ENCODE measurements around the gene IMPA2. TPM values are rescaled to one million over a fixed set of nuclear protein-coding genes. Genes with fewer than 3 reads are reported as not detected.

The IMPA2 gene
- total and polyA plus RNA-seq, 2 of the 13 experiments (the other 11 are each of a cell fraction or from before 2014, with no cell fraction given), result 37.8 to 71.8 TPM

DNA sequence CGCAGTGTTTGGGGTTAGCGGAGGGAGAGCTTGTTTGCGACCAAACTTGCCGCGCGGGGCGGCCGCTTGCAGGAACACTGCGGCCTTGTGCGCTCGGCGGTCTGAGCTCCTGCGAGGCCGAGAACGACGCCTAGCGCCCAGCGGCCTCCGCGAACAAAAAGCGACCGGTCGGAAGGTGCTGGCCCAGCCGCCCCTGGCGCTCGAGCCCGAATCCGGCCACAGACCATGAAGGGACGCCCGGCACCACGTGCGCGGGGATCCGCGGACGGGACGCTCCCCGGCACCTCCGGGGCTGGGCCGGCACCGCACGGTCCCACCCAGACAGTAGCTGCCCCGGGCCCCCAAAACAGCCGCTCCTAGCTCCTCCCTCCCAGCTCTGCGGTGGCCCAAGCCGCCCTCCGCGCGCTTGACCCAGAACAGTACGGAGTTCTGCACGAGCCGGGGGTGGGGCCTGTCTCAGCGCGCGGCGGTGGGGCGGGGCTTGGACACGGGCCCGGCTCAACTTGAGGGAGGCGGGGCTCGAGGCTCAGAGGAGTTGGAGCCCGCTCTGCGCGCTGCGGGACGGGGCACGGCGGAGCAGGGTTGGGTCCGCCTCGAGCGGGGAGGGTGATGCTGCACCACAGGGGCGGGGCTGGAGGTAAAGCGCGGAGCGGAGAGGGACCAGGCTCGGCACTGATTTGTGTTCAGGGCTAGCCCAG, 664 bp upstream of the IMPA2 start (continued):
- TF ChIP-seq, protein P1, sequence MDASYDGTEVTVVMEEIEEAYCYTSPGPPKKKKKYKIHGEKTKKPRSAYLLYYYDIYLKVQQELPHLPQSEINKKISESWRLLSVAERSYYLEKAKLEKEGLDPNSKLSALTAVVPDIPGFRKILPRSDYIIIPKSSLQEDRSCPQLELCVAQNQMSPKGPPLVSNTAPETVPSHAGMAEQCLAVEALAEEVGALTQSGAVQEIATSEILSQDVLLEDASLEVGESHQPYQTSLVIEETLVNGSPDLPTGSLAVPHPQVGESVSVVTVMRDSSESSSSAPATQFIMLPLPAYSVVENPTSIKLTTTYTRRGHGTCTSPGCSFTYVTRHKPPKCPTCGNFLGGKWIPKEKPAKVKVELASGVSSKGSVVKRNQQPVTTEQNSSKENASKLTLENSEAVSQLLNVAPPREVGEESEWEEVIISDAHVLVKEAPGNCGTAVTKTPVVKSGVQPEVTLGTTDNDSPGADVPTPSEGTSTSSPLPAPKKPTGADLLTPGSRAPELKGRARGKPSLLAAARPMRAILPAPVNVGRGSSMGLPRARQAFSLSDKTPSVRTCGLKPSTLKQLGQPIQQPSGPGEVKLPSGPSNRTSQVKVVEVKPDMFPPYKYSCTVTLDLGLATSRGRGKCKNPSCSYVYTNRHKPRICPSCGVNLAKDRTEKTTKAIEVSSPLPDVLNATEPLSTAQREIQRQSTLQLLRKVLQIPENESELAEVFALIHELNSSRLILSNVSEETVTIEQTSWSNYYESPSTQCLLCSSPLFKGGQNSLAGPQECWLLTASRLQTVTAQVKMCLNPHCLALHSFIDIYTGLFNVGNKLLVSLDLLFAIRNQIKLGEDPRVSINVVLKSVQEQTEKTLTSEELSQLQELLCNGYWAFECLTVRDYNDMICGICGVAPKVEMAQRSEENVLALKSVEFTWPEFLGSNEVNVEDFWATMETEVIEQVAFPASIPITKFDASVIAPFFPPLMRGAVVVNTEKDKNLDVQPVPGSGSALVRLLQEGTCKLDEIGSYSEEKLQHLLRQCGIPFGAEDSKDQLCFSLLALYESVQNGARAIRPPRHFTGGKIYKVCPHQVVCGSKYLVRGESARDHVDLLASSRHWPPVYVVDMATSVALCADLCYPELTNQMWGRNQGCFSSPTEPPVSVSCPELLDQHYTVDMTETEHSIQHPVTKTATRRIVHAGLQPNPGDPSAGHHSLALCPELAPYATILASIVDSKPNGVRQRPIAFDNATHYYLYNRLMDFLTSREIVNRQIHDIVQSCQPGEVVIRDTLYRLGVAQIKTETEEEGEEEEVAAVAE (CRISPR knock-in tag; IDR thresholded peaks at IDR 0.05; ENCODE audit: borderline replicate concordance), result 0 out of 2 replicates have a peak, but pooled peaks have one; percentile 67
- TF ChIP-seq MIER2 (CRISPR knock-in tag; IDR thresholded peaks at IDR 0.05) (0 out of 2 replicates have a peak, but pooled peaks have one; percentile 13), IKZF1 (IDR thresholded peaks at IDR 0.05) (no peak), ZNF850 (CRISPR knock-in tag; conservative IDR thresholded peaks at IDR 0.05) (no peak), SP2 (CRISPR knock-in tag; IDR thresholded peaks at IDR 0.05) (0 out of 2 replicates have a peak, but pooled peaks have one; percentile 28), ADNP (CRISPR knock-in tag; IDR thresholded peaks at IDR 0.05) (peak; percentile 23; the same call in 1 of the 2 replicates), ZNF788 (CRISPR knock-in tag; IDR thresholded peaks at IDR 0.05; ENCODE audit: borderline replicate concordance) (peak; percentile 91), NCOA5 (CRISPR knock-in tag; IDR thresholded peaks at IDR 0.05) (no peak), EHMT2 (IDR thresholded peaks at IDR 0.05; ENCODE audit: borderline replicate concordance, low read depth, low read length) (no peak), ZNF225 (CRISPR knock-in tag; IDR thresholded peaks at IDR 0.05) (peak; percentile 95), ZNF75D (CRISPR knock-in tag; IDR thresholded peaks at IDR 0.05; ENCODE audit: borderline replicate concordance) (no peak), NPAS2 (CRISPR knock-in tag; IDR thresholded peaks at IDR 0.05; ENCODE audit: borderline replicate concordance) (no peak)
- TF ChIP-seq, protein P2, sequence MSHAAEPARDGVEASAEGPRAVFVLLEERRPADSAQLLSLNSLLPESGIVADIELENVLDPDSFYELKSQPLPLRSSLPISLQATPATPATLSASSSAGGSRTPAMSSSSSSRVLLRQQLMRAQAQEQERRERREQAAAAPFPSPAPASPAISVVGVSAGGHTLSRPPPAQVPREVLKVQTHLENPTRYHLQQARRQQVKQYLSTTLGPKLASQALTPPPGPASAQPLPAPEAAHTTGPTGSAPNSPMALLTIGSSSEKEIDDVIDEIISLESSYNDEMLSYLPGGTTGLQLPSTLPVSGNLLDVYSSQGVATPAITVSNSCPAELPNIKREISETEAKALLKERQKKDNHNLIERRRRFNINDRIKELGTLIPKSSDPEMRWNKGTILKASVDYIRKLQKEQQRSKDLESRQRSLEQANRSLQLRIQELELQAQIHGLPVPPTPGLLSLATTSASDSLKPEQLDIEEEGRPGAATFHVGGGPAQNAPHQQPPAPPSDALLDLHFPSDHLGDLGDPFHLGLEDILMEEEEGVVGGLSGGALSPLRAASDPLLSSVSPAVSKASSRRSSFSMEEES (CRISPR knock-in tag; IDR thresholded peaks at IDR 0.05), result 0 out of 2 replicates have a peak, but pooled peaks have one; percentile 31
- TF ChIP-seq, protein P3, sequence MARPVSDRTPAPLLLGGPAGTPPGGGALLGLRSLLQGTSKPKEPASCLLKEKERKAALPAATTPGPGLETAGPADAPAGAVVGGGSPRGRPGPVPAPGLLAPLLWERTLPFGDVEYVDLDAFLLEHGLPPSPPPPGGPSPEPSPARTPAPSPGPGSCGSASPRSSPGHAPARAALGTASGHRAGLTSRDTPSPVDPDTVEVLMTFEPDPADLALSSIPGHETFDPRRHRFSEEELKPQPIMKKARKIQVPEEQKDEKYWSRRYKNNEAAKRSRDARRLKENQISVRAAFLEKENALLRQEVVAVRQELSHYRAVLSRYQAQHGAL (CRISPR knock-in tag; IDR thresholded peaks at IDR 0.05; ENCODE audit: not compliant biosample characterization), result no peak
- TF ChIP-seq, protein P4, sequence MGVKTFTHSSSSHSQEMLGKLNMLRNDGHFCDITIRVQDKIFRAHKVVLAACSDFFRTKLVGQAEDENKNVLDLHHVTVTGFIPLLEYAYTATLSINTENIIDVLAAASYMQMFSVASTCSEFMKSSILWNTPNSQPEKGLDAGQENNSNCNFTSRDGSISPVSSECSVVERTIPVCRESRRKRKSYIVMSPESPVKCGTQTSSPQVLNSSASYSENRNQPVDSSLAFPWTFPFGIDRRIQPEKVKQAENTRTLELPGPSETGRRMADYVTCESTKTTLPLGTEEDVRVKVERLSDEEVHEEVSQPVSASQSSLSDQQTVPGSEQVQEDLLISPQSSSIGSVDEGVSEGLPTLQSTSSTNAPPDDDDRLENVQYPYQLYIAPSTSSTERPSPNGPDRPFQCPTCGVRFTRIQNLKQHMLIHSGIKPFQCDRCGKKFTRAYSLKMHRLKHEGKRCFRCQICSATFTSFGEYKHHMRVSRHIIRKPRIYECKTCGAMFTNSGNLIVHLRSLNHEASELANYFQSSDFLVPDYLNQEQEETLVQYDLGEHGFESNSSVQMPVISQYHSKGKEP (CRISPR knock-in tag; IDR thresholded peaks at IDR 0.05), result no peak
- TF ChIP-seq, protein P5, sequence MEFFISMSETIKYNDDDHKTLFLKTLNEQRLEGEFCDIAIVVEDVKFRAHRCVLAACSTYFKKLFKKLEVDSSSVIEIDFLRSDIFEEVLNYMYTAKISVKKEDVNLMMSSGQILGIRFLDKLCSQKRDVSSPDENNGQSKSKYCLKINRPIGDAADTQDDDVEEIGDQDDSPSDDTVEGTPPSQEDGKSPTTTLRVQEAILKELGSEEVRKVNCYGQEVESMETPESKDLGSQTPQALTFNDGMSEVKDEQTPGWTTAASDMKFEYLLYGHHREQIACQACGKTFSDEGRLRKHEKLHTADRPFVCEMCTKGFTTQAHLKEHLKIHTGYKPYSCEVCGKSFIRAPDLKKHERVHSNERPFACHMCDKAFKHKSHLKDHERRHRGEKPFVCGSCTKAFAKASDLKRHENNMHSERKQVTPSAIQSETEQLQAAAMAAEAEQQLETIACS (CRISPR knock-in tag; IDR thresholded peaks at IDR 0.05), result peak; percentile 51; the same call in 1 of the 2 replicates
- TF ChIP-seq, protein P6, sequence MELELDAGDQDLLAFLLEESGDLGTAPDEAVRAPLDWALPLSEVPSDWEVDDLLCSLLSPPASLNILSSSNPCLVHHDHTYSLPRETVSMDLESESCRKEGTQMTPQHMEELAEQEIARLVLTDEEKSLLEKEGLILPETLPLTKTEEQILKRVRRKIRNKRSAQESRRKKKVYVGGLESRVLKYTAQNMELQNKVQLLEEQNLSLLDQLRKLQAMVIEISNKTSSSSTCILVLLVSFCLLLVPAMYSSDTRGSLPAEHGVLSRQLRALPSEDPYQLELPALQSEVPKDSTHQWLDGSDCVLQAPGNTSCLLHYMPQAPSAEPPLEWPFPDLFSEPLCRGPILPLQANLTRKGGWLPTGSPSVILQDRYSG (CRISPR knock-in tag; IDR thresholded peaks at IDR 0.05), result no peak; the same call in 1 of the 2 replicates

All from HepG2 (cell line).